Measurements from ENCODE around the gene CADPS2. TPM values are rescaled to one million over a fixed set of nuclear protein-coding genes. Genes with fewer than 3 reads are reported as not detected.

Gene CADPS2
- total RNA-seq, 1 donor from 2014 or later = 8.8 TPM

DNA sequence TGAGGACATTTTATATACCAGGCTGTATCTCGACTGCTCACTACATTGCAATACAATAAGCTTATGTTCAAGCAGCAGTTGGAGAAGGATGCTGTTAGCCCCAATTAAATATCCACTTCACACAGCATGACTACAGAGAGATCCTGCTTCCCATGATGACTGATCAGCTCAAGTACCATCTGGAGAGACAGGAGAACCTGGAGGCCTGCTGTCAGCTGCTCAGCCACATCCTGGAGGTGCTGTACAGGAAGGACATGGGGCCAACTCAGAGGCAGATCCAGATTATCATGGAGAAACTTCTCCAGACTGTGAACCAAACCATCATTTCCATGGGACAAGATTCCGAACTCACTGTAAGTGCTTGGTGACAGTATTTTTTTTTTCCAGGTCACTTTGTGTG lies 209.8 kb downstream of the CADPS2 start:
- no peak for DNase-seq (ENCODE audit: low read depth)
- Histone ChIP-seq H3K36me3 (ENCODE audit: control insufficient read depth, insufficient read depth, low read length) (no peaks in the 10 kb centered on the region), H3K4me3 (ENCODE audit: low read depth, low read length) (no peak overlapping the region), H3K27me3 (ENCODE audit: control insufficient read depth, insufficient read depth, low read length) (no peaks in the 10 kb centered on the region)
- TF ChIP-seq, protein P1, sequence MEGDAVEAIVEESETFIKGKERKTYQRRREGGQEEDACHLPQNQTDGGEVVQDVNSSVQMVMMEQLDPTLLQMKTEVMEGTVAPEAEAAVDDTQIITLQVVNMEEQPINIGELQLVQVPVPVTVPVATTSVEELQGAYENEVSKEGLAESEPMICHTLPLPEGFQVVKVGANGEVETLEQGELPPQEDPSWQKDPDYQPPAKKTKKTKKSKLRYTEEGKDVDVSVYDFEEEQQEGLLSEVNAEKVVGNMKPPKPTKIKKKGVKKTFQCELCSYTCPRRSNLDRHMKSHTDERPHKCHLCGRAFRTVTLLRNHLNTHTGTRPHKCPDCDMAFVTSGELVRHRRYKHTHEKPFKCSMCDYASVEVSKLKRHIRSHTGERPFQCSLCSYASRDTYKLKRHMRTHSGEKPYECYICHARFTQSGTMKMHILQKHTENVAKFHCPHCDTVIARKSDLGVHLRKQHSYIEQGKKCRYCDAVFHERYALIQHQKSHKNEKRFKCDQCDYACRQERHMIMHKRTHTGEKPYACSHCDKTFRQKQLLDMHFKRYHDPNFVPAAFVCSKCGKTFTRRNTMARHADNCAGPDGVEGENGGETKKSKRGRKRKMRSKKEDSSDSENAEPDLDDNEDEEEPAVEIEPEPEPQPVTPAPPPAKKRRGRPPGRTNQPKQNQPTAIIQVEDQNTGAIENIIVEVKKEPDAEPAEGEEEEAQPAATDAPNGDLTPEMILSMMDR (IDR thresholded peaks at IDR 0.05; ENCODE audit: insufficient read depth, low read length, poor library complexity, severe bottlenecking) = no peak

DNA sequence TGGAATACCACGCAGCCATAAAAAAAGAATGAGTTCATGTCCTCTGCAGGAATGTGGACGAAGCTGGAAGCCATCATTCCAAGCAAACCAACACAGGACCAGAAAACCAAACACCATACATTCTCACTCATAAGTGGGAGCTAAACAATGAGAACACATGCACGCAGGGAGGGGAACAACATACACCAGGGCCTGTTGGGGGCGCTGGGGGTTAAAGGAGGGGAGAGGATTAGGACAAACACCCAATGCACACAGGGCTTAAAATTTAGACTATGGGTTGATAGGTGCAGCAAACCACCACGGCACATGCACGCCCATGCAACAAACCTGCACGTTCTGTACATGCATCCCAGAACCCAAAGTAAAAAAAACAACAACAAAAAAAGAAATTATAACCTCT lies 210.6 kb downstream of the CADPS2 start:
- TF ChIP-seq, protein P1 (IDR thresholded peaks at IDR 0.05; ENCODE audit: insufficient read depth, low read length, poor library complexity, severe bottlenecking) = no peak
- no peak for DNase-seq (ENCODE audit: low read depth)
- Histone ChIP-seq H3K36me3 (ENCODE audit: control insufficient read depth, insufficient read depth, low read length) (no peaks in the 10 kb centered on the region), H3K4me3 (ENCODE audit: low read depth, low read length) (no peak overlapping the region), H3K27me3 (ENCODE audit: control insufficient read depth, insufficient read depth, low read length) (no peaks in the 10 kb centered on the region)

DNA sequence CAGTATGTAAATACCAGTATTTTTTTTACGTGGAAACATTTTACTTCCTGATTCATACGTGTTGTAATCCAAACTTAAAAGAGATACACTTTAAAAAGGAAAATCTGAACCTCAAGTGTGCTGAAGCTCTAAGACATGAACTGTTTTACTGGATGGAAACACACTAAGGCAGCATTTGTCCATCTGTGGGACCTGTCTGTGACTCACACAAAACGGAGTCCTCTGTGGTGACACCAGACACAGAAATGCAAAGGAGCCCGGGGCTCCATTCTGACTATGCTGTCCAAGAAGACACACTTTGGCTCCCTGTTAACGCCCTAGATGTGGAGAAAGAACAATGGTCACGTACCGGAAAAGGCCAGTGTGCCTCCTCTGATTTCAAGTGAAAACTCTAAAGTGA lies 211.2 kb downstream of the CADPS2 start:
- no peaks in the 10 kb centered on the region for H3K36me3 ChIP-seq (ENCODE audit: control insufficient read depth, insufficient read depth, low read length)
- H3K4me3 ChIP-seq (ENCODE audit: low read depth, low read length) = no peak overlapping the region
- TF ChIP-seq, protein P1 (IDR thresholded peaks at IDR 0.05; ENCODE audit: insufficient read depth, low read length, poor library complexity, severe bottlenecking) = no peak
- DNase-seq (ENCODE audit: low read depth) = no peak
- H3K27me3 ChIP-seq (ENCODE audit: control insufficient read depth, insufficient read depth, low read length) = no peaks in the 10 kb centered on the region

DNA sequence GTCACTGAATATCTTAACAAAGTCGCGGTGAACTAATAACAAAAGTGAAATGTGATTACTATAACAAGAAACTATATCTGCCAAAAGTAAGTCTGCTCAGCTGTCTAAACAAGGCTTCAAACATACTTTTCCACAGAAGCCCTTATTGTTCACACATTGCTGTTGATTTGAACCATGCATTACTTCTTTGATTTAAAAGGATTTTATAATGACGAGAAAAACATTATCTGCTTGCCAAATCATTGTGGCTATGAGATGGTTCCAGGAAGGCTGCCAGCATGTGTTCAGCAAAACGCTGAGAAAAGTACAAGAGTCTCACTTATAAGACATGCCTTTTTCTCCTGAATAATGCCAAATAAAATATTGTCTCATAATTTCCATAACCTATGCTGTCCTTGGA lies 211.8 kb downstream of the CADPS2 start:
- DNase-seq (ENCODE audit: low read depth) = no peak
- Histone ChIP-seq H3K36me3 (ENCODE audit: control insufficient read depth, insufficient read depth, low read length) (no peaks in the 10 kb centered on the region), H3K27me3 (ENCODE audit: control insufficient read depth, insufficient read depth, low read length) (no peaks in the 10 kb centered on the region), H3K4me3 (ENCODE audit: low read depth, low read length) (no peak overlapping the region)
- TF ChIP-seq, protein P1 (IDR thresholded peaks at IDR 0.05; ENCODE audit: insufficient read depth, low read length, poor library complexity, severe bottlenecking) = no peak

DNA sequence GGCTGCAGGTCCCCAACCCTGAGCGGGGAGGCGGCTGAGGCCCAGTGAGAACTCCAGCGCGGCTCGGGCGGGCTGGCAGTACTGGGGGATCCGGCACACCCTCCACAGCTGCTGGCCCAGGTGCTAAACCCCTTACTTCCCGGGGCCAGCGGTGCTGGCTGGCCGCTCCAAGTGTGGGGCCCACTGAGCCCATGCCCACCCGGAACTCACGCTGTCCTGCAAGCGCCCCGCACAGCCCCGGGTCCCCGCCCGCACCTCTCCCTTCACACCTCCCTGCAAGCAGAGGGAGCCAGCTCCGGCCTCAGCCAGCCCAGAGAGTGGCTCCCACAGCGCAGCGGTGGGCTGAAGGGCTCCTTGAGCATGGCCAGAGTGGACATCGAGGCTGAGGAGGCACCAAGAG lies 212.3 kb downstream of the CADPS2 start:
- DNase-seq (ENCODE audit: low read depth) = no peak
- TF ChIP-seq, protein P1 (IDR thresholded peaks at IDR 0.05; ENCODE audit: insufficient read depth, low read length, poor library complexity, severe bottlenecking) = no peak
- no peak overlapping the region for H3K4me3 ChIP-seq (ENCODE audit: low read depth, low read length)
- H3K36me3 ChIP-seq (ENCODE audit: control insufficient read depth, insufficient read depth, low read length) = no peaks in the 10 kb centered on the region
- H3K27me3 ChIP-seq (ENCODE audit: control insufficient read depth, insufficient read depth, low read length) = no peaks in the 10 kb centered on the region

DNA sequence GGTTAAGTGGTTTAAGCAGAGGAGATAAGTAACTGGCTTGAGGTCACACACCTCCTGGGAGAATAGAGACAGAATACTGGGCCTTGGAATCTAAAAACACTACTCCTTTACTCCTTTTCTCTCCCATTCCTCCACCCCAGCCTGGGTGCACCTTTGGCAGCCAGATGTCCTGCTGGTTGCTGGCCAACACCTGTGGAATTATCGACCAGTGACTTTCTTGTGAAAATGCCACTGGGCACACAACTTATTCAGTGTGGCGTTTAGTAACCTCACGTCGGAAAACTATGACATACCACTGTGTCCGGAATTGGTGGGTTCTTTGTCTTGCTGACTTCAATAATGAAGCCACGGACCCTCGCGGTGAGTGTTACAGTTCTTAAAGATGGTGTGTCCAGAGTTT lies 213.7 kb downstream of the CADPS2 start:
- DNase-seq (ENCODE audit: low read depth) = no peak
- Histone ChIP-seq H3K36me3 (ENCODE audit: control insufficient read depth, insufficient read depth, low read length) (no peaks in the 10 kb centered on the region), H3K27me3 (ENCODE audit: control insufficient read depth, insufficient read depth, low read length) (no peaks in the 10 kb centered on the region), H3K4me3 (ENCODE audit: low read depth, low read length) (no peak overlapping the region)
- TF ChIP-seq, protein P1 (IDR thresholded peaks at IDR 0.05; ENCODE audit: insufficient read depth, low read length, poor library complexity, severe bottlenecking) = no peak
